SK-N-MC (cell line): ENCODE data around the gene MRPL41.

Experiments used
- EZH2 ChIP-seq: fragments of 200-600 bp; sonication (generic); IDR thresholded peaks from one replicate; pipeline ENCODE4 v1.6.1; 2017; ENCODE audit warnings: antibody characterized with exemption
- FOXP2 ChIP-seq: optimal IDR thresholded peaks from 2 replicates; pipeline ENCODE3; 2011; ENCODE audit warnings: mild to moderate bottlenecking, moderate library complexity; ENCODE audit not compliant: insufficient read depth; ENCODE audit errors: extremely low read length, control extremely low read depth
- POLR2AphosphoS5 ChIP-seq: IDR thresholded peaks from 2 replicates; pipeline ENCODE4 v1.6.1; 2012; ENCODE audit warnings: mild to moderate bottlenecking, low read depth, low read length, borderline replicate concordance

GRCh38 chr9:137502008-137502911 is 49.4 kb upstream of the MRPL41 start:
- TF ChIP-seq EZH2 (no peak), POLR2AphosphoS5 (no peak), FOXP2 (no peak)
